ENCODE data around the gene BHLHE41. TPM values are rescaled to one million over a fixed set of nuclear protein-coding genes. Genes with fewer than 3 reads are reported as not detected.
A peak's percentile ranks its signal among the peaks of the same experiment; 100 is the strongest.

BHLHE41 gene
- total RNA-seq, 2 donors from 2014 or later = 0.11 to 3.5 TPM

DNA sequence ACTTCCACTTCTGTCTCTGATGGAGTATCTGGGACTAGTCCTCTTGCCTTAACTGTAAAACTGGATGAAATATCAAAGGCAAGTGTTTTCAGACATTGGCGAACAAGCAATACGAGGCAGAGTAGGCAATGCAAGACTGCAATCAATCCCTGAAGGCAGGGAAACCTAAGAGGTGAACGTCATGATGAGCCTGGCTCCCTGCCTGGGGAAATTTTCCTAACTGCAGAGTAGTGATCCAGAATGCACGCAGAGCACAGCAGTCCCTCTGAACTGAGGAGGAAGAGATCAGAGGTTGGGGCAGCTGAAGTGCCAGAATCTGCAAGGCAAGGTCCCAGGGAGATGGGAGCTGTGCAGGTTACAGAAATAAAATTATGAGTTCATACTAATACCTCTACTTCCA is 18.5 kb downstream of the BHLHE41 start:
- H3K36me3 ChIP-seq (ENCODE audit: control insufficient read depth, insufficient read depth, low read length) = no peaks in the 10 kb centered on the region
- TF ChIP-seq, protein P1, sequence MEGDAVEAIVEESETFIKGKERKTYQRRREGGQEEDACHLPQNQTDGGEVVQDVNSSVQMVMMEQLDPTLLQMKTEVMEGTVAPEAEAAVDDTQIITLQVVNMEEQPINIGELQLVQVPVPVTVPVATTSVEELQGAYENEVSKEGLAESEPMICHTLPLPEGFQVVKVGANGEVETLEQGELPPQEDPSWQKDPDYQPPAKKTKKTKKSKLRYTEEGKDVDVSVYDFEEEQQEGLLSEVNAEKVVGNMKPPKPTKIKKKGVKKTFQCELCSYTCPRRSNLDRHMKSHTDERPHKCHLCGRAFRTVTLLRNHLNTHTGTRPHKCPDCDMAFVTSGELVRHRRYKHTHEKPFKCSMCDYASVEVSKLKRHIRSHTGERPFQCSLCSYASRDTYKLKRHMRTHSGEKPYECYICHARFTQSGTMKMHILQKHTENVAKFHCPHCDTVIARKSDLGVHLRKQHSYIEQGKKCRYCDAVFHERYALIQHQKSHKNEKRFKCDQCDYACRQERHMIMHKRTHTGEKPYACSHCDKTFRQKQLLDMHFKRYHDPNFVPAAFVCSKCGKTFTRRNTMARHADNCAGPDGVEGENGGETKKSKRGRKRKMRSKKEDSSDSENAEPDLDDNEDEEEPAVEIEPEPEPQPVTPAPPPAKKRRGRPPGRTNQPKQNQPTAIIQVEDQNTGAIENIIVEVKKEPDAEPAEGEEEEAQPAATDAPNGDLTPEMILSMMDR (conservative IDR thresholded peaks at IDR 0.05) = no peak
- no peaks in the 10 kb centered on the region for H3K9me3 Mint-ChIP-seq
- H3K4me1 Mint-ChIP-seq = peaks cover 29% of the 10 kb centered on the region
- no peak overlapping the region for H3K4me3 Mint-ChIP-seq
- H3K27me3 ChIP-seq (ENCODE audit: control insufficient read depth, insufficient read depth, low read length, poor library complexity, severe bottlenecking) = no peaks in the 10 kb centered on the region
- H3K4me3 ChIP-seq (ENCODE audit: low read length) = no peak overlapping the region
- no peak overlapping the region for H3K27ac ChIP-seq (ENCODE audit: low read depth, low read length)
- no peak overlapping the region for H3K9ac ChIP-seq (ENCODE audit: extremely low read depth, low read length, poor library complexity, severe bottlenecking)
- H3K27ac Mint-ChIP-seq = no peak overlapping the region
- 54 to 72% methylated on average over 4 of the region's 4 CpGs for WGBS, 2 experiments (ENCODE audit: insufficient coverage in 1 of 2, insufficient read length in 1 of 2)
- peaks cover 10% of the 10 kb centered on the region for H3K4me1 ChIP-seq (ENCODE audit: control insufficient read depth, insufficient read depth, low read length)
- peak; percentile 37 for DNase-seq
- H3K9me3 ChIP-seq (ENCODE audit: control insufficient read depth, low read length) = no peaks in the 10 kb centered on the region
- H3K27me3 Mint-ChIP-seq (ENCODE audit: insufficient read depth) = peaks cover 3% of the 10 kb centered on the region
- no peaks in the 10 kb centered on the region for H3K36me3 Mint-ChIP-seq (ENCODE audit: low read depth)

GRCh38 chr12:26102953-26103352 is 21.9 kb downstream of the BHLHE41 start:
- no peaks in the 10 kb centered on the region for H3K27me3 ChIP-seq (ENCODE audit: control insufficient read depth, insufficient read depth, low read length, poor library complexity, severe bottlenecking)
- no peaks in the 10 kb centered on the region for H3K9me3 ChIP-seq (ENCODE audit: control insufficient read depth, low read length)
- 90 to 93% methylated on average over 2 to 5 of the region's 5 CpGs for WGBS, 2 experiments (ENCODE audit: insufficient coverage in 1 of 2, insufficient read length in 1 of 2)
- no peaks in the 10 kb centered on the region for H3K9me3 Mint-ChIP-seq
- TF ChIP-seq, protein P1 (conservative IDR thresholded peaks at IDR 0.05) = no peak
- no peak overlapping the region for H3K4me3 ChIP-seq (ENCODE audit: low read length)
- peaks cover 4% of the 10 kb centered on the region for H3K27me3 Mint-ChIP-seq (ENCODE audit: insufficient read depth)
- H3K36me3 ChIP-seq (ENCODE audit: control insufficient read depth, insufficient read depth, low read length) = no peaks in the 10 kb centered on the region
- DNase-seq = no peak
- peaks cover 5% of the 10 kb centered on the region for H3K4me1 ChIP-seq (ENCODE audit: control insufficient read depth, insufficient read depth, low read length)
- H3K4me3 Mint-ChIP-seq = no peak overlapping the region
- H3K27ac ChIP-seq (ENCODE audit: low read depth, low read length) = no peak overlapping the region
- H3K36me3 Mint-ChIP-seq (ENCODE audit: low read depth) = no peaks in the 10 kb centered on the region
- H3K27ac Mint-ChIP-seq = no peak overlapping the region
- peaks cover 17% of the 10 kb centered on the region for H3K4me1 Mint-ChIP-seq
- no peak overlapping the region for H3K9ac ChIP-seq (ENCODE audit: extremely low read depth, low read length, poor library complexity, severe bottlenecking)

DNA sequence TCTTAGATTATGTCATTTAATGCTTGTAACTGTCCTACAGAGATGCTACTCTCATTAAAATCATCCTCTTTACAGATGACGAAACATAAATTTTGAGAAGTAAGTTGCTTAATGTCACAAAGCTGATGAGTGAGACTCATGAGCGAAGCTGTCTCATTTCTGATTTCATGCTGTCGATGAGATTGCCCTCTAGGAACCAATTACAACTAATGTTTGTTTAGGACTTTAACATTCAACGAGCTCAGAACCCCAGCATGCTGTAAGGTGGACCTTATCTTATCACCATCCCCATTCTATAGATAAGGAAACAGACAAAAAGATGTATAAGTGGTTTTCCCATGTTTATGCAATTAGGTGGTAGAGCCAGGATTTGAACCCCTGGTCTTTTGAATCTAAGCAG is 23.1 kb downstream of the BHLHE41 start:
- H3K27ac ChIP-seq (ENCODE audit: low read depth, low read length) = no peak overlapping the region
- no peaks in the 10 kb centered on the region for H3K27me3 ChIP-seq (ENCODE audit: control insufficient read depth, insufficient read depth, low read length, poor library complexity, severe bottlenecking)
- Mint-ChIP-seq H3K4me1 (peaks cover 22% of the 10 kb centered on the region), H3K4me3 (no peak overlapping the region), H3K27me3 (ENCODE audit: insufficient read depth) (peaks cover 4% of the 10 kb centered on the region), H3K27ac (no peak overlapping the region), H3K36me3 (ENCODE audit: low read depth) (no peaks in the 10 kb centered on the region), H3K9me3 (no peaks in the 10 kb centered on the region)
- no peaks in the 10 kb centered on the region for H3K9me3 ChIP-seq (ENCODE audit: control insufficient read depth, low read length)
- peaks cover 5% of the 10 kb centered on the region for H3K4me1 ChIP-seq (ENCODE audit: control insufficient read depth, insufficient read depth, low read length)
- H3K9ac ChIP-seq (ENCODE audit: extremely low read depth, low read length, poor library complexity, severe bottlenecking) = no peak overlapping the region
- no peaks in the 10 kb centered on the region for H3K36me3 ChIP-seq (ENCODE audit: control insufficient read depth, insufficient read depth, low read length)
- TF ChIP-seq, protein P1 (conservative IDR thresholded peaks at IDR 0.05) = no peak
- no peak overlapping the region for H3K4me3 ChIP-seq (ENCODE audit: low read length)
- WGBS, 2 experiments (ENCODE audit: insufficient coverage in 1 of 2, insufficient read length in 1 of 2) = 70 to 98% methylated on average over 2 to 4 of the region's 4 CpGs
- no peak for DNase-seq

Measured in endodermal cell (in vitro differentiated cells).